Lung (tissue), 16 donors: ENCODE data around the gene KRTAP21-3. TPM values are rescaled to one million over a fixed set of nuclear protein-coding genes. Genes with fewer than 3 reads are reported as not detected.
"Not testable (repeated sequence)": the region's sequence is repeated elsewhere in the genome, so short reads cannot be mapped to it uniquely, and the experiment has no call there.

Experiments used
- ATAC-seq: fragments of 200-7000 bp; cut with Tn5 transposase; one replicate; pipeline ENCODE4 v1.9.1; 2020; ENCODE audit warnings: moderate number of reproducible peaks; ENCODE audit not compliant: insufficient read depth, low FRiP score
- DNase-seq, 3 donors: peaks; one replicate each; pipeline ENCODE4 v3.0.0-alpha.2; 2013 to 2017
- H3K27ac ChIP-seq, 2 donors: one replicate each; pipeline ENCODE4 v1.5.1; 2013; ENCODE audit warnings: mild to moderate bottlenecking in 2 of 2, moderate library complexity in 2 of 2, control low read depth in 1 of 2, inconsistent platforms in 1 of 2, low read depth in 1 of 2, low read length in 1 of 2
- H3K27me3 ChIP-seq, 3 donors: one replicate each; pipeline ENCODE4 v1.5.1; 2013; ENCODE audit warnings: low read length in 2 of 3; ENCODE audit not compliant: control insufficient read depth in 3 of 3, insufficient read depth in 3 of 3
- H3K36me3 ChIP-seq, 4 donors: one replicate each; pipeline ENCODE4 v1.5.1; 2013; ENCODE audit warnings: low read length in 4 of 4, mild to moderate bottlenecking in 1 of 4, moderate library complexity in 1 of 4; ENCODE audit not compliant: control insufficient read depth in 4 of 4, insufficient read depth in 4 of 4
- H3K4me1 ChIP-seq, 5 donors: one replicate each; pipeline ENCODE4 v1.5.1; 2013; ENCODE audit warnings: low read length in 5 of 5, mild to moderate bottlenecking in 2 of 5, moderate library complexity in 1 of 5; ENCODE audit not compliant: control insufficient read depth in 5 of 5, insufficient read depth in 5 of 5
- H3K4me3 ChIP-seq: one replicate; pipeline ENCODE4 v1.5.1; 2013; ENCODE audit warnings: mild to moderate bottlenecking, control low read depth, moderate library complexity
- H3K9ac ChIP-seq, 2 donors: one replicate each; pipeline ENCODE4 v1.5.1; 2013; ENCODE audit warnings: low read length in 2 of 2, control low read depth in 1 of 2; ENCODE audit not compliant: insufficient read depth in 1 of 2
- H3K9me3 ChIP-seq, 4 donors: one replicate each; pipeline ENCODE4 v1.5.1; 2013; ENCODE audit warnings: low read length in 3 of 4, mild to moderate bottlenecking in 1 of 4, moderate library complexity in 1 of 4; ENCODE audit not compliant: control insufficient read depth in 4 of 4, insufficient read depth in 3 of 4
- CTCF ChIP-seq: IDR thresholded peaks from 2 replicates; pipeline ENCODE4 v1.5.1; 2012; ENCODE audit warnings: mild to moderate bottlenecking; ENCODE audit errors: control extremely low read depth, extremely low read depth
- WGBS, 2 donors: extraction: QIAGEN DNeasy Blood & Tissue Kit; methylation state at CpG; one replicate each; pipeline ENCODE4 v1.1.7; 2013; 5-methylcytosine and 5-hydroxymethylcytosine counted together
- long read RNA-seq, 5 donors: transcript quantifications; one replicate each; lab custom pipeline, GENCODE V29; 2026
- polyA plus RNA-seq, 2 donors: library from polyadenylated mRNA; stranded (reverse); fragments of 200-250 nt; gene quantifications; one replicate each; pipeline ENCODE4 v1.2.1, GENCODE V29; 2013
- total RNA-seq, 2 donors: library from RNA; depleted of rRNA in 1 of 2; stranded (reverse); fragments of >200 nt in 1 of 2; gene quantifications; one replicate each; pipeline ENCODE4 v1.2.1, GENCODE V29; 2014 to 2021
- donor health status: control.
- donor health status: control.
- donor health status: Bipolar disorder and iron deficiency.
- donor health status: healthy.
- donor health status: DM: yes; HTN: yes; CAD: no.

The KRTAP21-3 gene, protein sequence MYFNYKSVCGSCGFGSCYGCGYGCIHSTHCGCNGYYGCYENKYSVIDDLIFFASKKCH
- total RNA-seq (not detected), polyA plus RNA-seq (not detected)
- long read RNA-seq, donor 1, result 0 reads
- long read RNA-seq, donor 2, result 0 reads
- long read RNA-seq, donor 3, result 0 reads
- long read RNA-seq, donor 4, result 0 reads
- long read RNA-seq, donor 5, result 0 reads

DNA sequence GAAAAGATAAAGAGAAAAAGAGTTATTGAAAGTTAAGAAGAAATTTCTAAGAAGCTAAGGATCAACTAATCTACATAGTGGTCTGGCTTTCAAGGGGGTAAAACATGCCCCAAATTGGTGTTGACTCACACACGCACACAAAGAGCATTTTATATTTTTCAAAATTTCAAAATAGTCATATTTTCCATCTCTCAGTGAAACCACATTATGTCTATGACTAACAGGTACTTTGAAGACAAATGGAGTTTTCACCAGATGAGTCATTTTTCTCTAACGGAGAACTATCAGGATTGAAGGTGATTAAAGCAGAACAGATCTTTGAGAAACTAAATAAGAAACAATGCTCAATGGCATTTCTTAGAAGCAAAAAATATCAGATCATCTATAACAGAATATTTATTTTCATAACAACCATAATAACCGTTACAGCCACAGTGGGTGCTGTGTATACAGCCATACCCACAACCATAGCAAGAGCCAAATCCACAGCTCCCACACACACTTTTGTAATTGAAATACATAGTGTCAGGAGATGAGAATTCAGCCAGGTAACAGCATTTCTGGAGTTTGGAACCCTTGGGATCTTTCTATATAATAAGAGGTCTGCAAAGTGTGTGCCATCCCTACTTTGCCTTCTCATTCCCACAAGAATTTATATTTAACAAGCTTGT is at the start of gene KRTAP21-3:
KRTAP21-3 (minus strand) TSS at position 539 of the 671 bp plus-strand sequence; CDS start at position 521, 18 bp downstream.
- H3K9me3 ChIP-seq, result no peaks in the 10 kb centered on the region
- 76 to 90% methylated on average over 3 of the region's 3 CpGs for WGBS, 2 donors
- no peaks in the 10 kb centered on the region for H3K4me1 ChIP-seq
- H3K4me3 ChIP-seq, result no peak within 1 kb of the TSS
- no peak within 1 kb of the TSS for H3K27ac ChIP-seq
- no peak within 1 kb of the TSS for H3K9ac ChIP-seq
- no peaks in the 10 kb centered on the region for H3K36me3 ChIP-seq
- no peak for TF ChIP-seq CTCF
- ATAC-seq (no peak), DNase-seq (no peak)
- H3K27me3 ChIP-seq, result no peaks in the 10 kb centered on the region

DNA sequence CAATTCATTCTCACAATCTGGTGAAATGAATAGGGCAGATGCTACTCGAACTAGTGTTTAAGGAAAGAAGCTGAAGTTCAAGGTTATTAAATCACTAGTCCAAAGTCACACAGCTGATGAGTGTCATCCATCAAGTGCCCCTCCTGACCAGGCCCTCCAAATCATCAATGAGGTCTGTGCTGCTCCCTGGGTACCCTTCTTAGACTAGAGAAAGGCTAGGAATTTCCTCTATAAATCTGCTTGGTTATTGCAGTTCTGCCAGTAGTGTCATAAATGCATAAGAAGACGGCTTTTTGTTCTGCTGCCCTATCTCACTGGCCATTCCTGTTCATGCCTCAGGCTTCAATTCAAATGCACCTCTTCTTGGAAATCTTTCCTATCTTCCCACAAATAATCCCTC is 42.2 kb upstream of the KRTAP21-3 start:
- WGBS, 2 donors, result 75 to 88% methylated on average over 2 of the region's 2 CpGs
- H3K27me3 ChIP-seq, result no peaks in the 10 kb centered on the region
- H3K9ac ChIP-seq, result no peak overlapping the region
- no peaks in the 10 kb centered on the region for H3K4me1 ChIP-seq
- no peak overlapping the region for H3K4me3 ChIP-seq
- TF ChIP-seq CTCF, result no peak
- DNase-seq, result no peak
- no peaks in the 10 kb centered on the region for H3K9me3 ChIP-seq
- H3K36me3 ChIP-seq, result no peaks in the 10 kb centered on the region
- H3K27ac ChIP-seq, result no peak overlapping the region
- ATAC-seq, result no peak

GRCh38 chr21:30758306-30758705 is 39.7 kb upstream of the KRTAP21-3 start:
- H3K27me3 ChIP-seq, result no peaks in the 10 kb centered on the region
- no peak overlapping the region for H3K9ac ChIP-seq
- peaks cover 0 to 2% (median 0%) of the 10 kb centered on the region in 4 donors for H3K9me3 ChIP-seq
- no peaks in the 10 kb centered on the region for H3K36me3 ChIP-seq
- WGBS, 2 donors, result 63 to 74% methylated on average over 2 of the region's 2 CpGs
- H3K4me1 ChIP-seq, result no peaks in the 10 kb centered on the region
- DNase-seq, result peak in 2 of 3 donors; percentile 1 to 10
- H3K4me3 ChIP-seq, result no peak overlapping the region
- no peak for ATAC-seq
- H3K27ac ChIP-seq, result no peak overlapping the region
- TF ChIP-seq CTCF, result no peak

GRCh38 chr21:30755328-30755727 is 36.8 kb upstream of the KRTAP21-3 start, which contains the start of gene KRTAP21-1:
KRTAP21-1 (minus strand) TSS chr21:30755428; CDS start chr21:30755378, 50 bp downstream.
- H3K4me3 ChIP-seq, H3K4me1 ChIP-seq, ATAC-seq, H3K27me3 ChIP-seq, H3K9ac ChIP-seq, H3K27ac ChIP-seq, H3K9me3 ChIP-seq, H3K36me3 ChIP-seq, DNase-seq: not testable (repeated sequence)
- WGBS, 2 donors, result 89 to 95% methylated on average over 2 of the region's 2 CpGs
